Activated CD4-positive, alpha-beta memory T cell treated with anti-CD3 and anti-CD28 coated beads for 36 hours (primary cell): ENCODE measurements around the gene CSNK1G1. TPM values are rescaled to one million over a fixed set of nuclear protein-coding genes. Genes with fewer than 3 reads are reported as not detected.
"Not testable (repeated sequence)": the region's sequence is repeated elsewhere in the genome, so short reads cannot be mapped to it uniquely, and the experiment has no call there.

Experiments
- CTCF ChIA-PET: fragments of 350-600 bp; sonication (Branson Sonifier 250); formaldehyde crosslinking; loops from one replicate; lab custom pipeline; 2021; ENCODE audit warnings: antibody characterized with exemption, inconsistent platforms; lab: Charles Lee
- POLR2A ChIA-PET: fragments of 350-600 bp; sonication (Branson Sonifier 250); formaldehyde crosslinking; loops from one replicate; lab custom pipeline; 2021; ENCODE audit warnings: antibody characterized with exemption; lab: Charles Lee
- DNase-seq: peaks from one replicate; pipeline ENCODE4 v3.0.0-alpha.2; 2020
- H3K27ac Mint-ChIP-seq: one replicate; pipeline ENCODE4 v1.8.0; 2021; ENCODE audit warnings: mixed read lengths
- H3K27me3 Mint-ChIP-seq: one replicate; pipeline ENCODE4 v1.8.0; 2021; ENCODE audit warnings: mixed read lengths
- H3K36me3 Mint-ChIP-seq: one replicate; pipeline ENCODE4 v1.8.0; 2021; ENCODE audit warnings: mixed read lengths
- H3K4me1 Mint-ChIP-seq: one replicate; pipeline ENCODE4 v1.8.0; 2021; ENCODE audit warnings: low read depth, mixed read lengths
- H3K4me3 Mint-ChIP-seq: one replicate; pipeline ENCODE4 v1.8.0; 2021; ENCODE audit warnings: mild to moderate bottlenecking, mixed read lengths
- H3K9me3 Mint-ChIP-seq: one replicate; pipeline ENCODE4 v1.8.0; 2021; ENCODE audit warnings: mixed read lengths
- intact Hi-C: fragments of 100-400 bp; cut with micrococcal nuclease; formaldehyde crosslinking; loops from one replicate; pipeline ENCODE4 v1.15.1; 2023
- total RNA-seq, 2 experiments: library from RNA; stranded (reverse); gene quantifications; one replicate each; pipeline ENCODE4 v1.2.3, GENCODE V29; 2021

The CSNK1G1 gene
- total RNA-seq, 2 experiments from 2014 or later, result 17.5 to 20.9 TPM

GRCh38 chr15:64380130-64380870 is 24.3 kb upstream of the CSNK1G1 start:
- not testable (repeated sequence) for H3K27ac Mint-ChIP-seq, H3K9me3 Mint-ChIP-seq, DNase-seq, H3K27me3 Mint-ChIP-seq
- peaks cover 22% of the 10 kb centered on the region for H3K36me3 Mint-ChIP-seq
- CTCF ChIA-PET, result interaction anchor here (0.6 kb wide), 1 partner anchor 313 kb away, joined by 3 read pairs; no protein-coding TSS in a partner anchor
- peaks cover 11% of the 10 kb centered on the region for H3K4me1 Mint-ChIP-seq
- H3K4me3 Mint-ChIP-seq, result peak overlapping the region; percentile 98
- intact Hi-C loops, result loop anchor here (10.0 kb wide), 2 partner anchors 85 to 285 kb away; partner anchors contain the start of genes CIAO2A, SNX1 and ZNF609
- POLR2A ChIA-PET, result interaction anchor here (0.5 to 0.7 kb wide), 3 partner anchors 11 to 271 kb away, joined by 3 to 5 read pairs (median 3); no protein-coding TSS in a partner anchor

GRCh38 chr15:64379216-64379960 is 23.4 kb upstream of the CSNK1G1 start:
- no peaks in the 10 kb centered on the region for H3K9me3 Mint-ChIP-seq
- H3K36me3 Mint-ChIP-seq, result peaks cover 23% of the 10 kb centered on the region
- DNase-seq, result no peak
- peak overlapping the region; percentile 74 for H3K4me3 Mint-ChIP-seq
- intact Hi-C loops, result no loop called here
- ChIA-PET POLR2A (interaction anchor here (0.5 to 0.7 kb wide), 3 partner anchors 10 to 272 kb away, joined by 3 to 5 read pairs (median 3); no protein-coding TSS in a partner anchor), CTCF (no interaction called here)
- H3K4me1 Mint-ChIP-seq, result peaks cover 11% of the 10 kb centered on the region
- no peak overlapping the region for H3K27ac Mint-ChIP-seq
- H3K27me3 Mint-ChIP-seq, result no peaks in the 10 kb centered on the region

GRCh38 chr15:64373360-64373759 is 17.4 kb upstream of the CSNK1G1 start:
- H3K27me3 Mint-ChIP-seq, result no peaks in the 10 kb centered on the region
- H3K36me3 Mint-ChIP-seq, result peaks cover 19% of the 10 kb centered on the region
- no peak overlapping the region for H3K4me3 Mint-ChIP-seq
- ChIA-PET POLR2A (no interaction called here), CTCF (no interaction called here)
- DNase-seq, result no peak
- H3K4me1 Mint-ChIP-seq, result peaks cover 3% of the 10 kb centered on the region
- H3K27ac Mint-ChIP-seq, result no peak overlapping the region
- intact Hi-C loops, result no loop called here
- H3K9me3 Mint-ChIP-seq, result no peaks in the 10 kb centered on the region

GRCh38 chr15:64371383-64371782 is 15.4 kb upstream of the CSNK1G1 start:
- H3K9me3 Mint-ChIP-seq, DNase-seq, H3K27me3 Mint-ChIP-seq, intact Hi-C loops, H3K4me3 Mint-ChIP-seq, H3K27ac Mint-ChIP-seq, POLR2A ChIA-PET, H3K4me1 Mint-ChIP-seq, CTCF ChIA-PET: not testable (repeated sequence)
- peaks cover 17% of the 10 kb centered on the region for H3K36me3 Mint-ChIP-seq

GRCh38 chr15:64369078-64369607 is 13.2 kb upstream of the CSNK1G1 start:
- no peak overlapping the region for H3K4me3 Mint-ChIP-seq
- DNase-seq, result no peak
- ChIA-PET CTCF (interaction anchor here (0.5 to 0.6 kb wide), 2 partner anchors 59 to 440 kb away, joined by 3 to 4 read pairs; no protein-coding TSS in a partner anchor), POLR2A (interaction anchor here (0.6 to 0.7 kb wide), 2 partner anchors 11 to 377 kb away, joined by 3 to 5 read pairs; no protein-coding TSS in a partner anchor)
- H3K4me1 Mint-ChIP-seq, result peaks cover 3% of the 10 kb centered on the region
- intact Hi-C loops, result no loop called here
- H3K36me3 Mint-ChIP-seq, result peaks cover 11% of the 10 kb centered on the region
- no peaks in the 10 kb centered on the region for H3K27me3 Mint-ChIP-seq
- H3K9me3 Mint-ChIP-seq, result no peaks in the 10 kb centered on the region
- H3K27ac Mint-ChIP-seq, result no peak overlapping the region

GRCh38 chr15:64361259-64361658 is 5.3 kb upstream of the CSNK1G1 start:
- no peak overlapping the region for H3K4me3 Mint-ChIP-seq
- intact Hi-C loops, result no loop called here
- no peaks in the 10 kb centered on the region for H3K27me3 Mint-ChIP-seq
- ChIA-PET POLR2A (no interaction called here), CTCF (no interaction called here)
- DNase-seq, result no peak
- no peak overlapping the region for H3K27ac Mint-ChIP-seq
- H3K9me3 Mint-ChIP-seq, result no peaks in the 10 kb centered on the region
- H3K36me3 Mint-ChIP-seq, result no peaks in the 10 kb centered on the region
- H3K4me1 Mint-ChIP-seq, result peaks cover 5% of the 10 kb centered on the region

- DNase-seq, result no peak
- Mint-ChIP-seq H3K27me3 (no peaks in the 10 kb centered on the region), H3K27ac (peak overlapping the region; percentile 88), H3K4me3 (peak overlapping the region; percentile 90), H3K9me3 (no peaks in the 10 kb centered on the region), H3K4me1 (peaks cover 16% of the 10 kb centered on the region), H3K36me3 (peaks cover 3% of the 10 kb centered on the region)
- ChIA-PET CTCF (interaction anchor here (0.8 kb wide), 1 partner anchor 110 kb away, joined by 3 read pairs; no protein-coding TSS in a partner anchor), POLR2A (interaction anchor here (0.6 to 1.0 kb wide), 2 partner anchors 25 to 164 kb away, joined by 3 to 4 read pairs; no protein-coding TSS in a partner anchor)
- intact Hi-C loops, result loop anchor here (1.0 kb wide), 2 partner anchors 31 to 193 kb away; partner anchors contain the start of genes PPIB and TRIP4
Measured at GRCh38 chr15:64356710-64357040, 702 bp upstream of the CSNK1G1 start.

GRCh38 chr15:64355348-64355943 is 527 bp downstream of the CSNK1G1 start:
- CTCF ChIA-PET, result interaction anchor here (0.6 to 1.5 kb wide), 3 partner anchors 10 to 145 kb away, joined by 3 to 5 read pairs (median 3); partner anchors contain the start of gene TRIP4
- H3K36me3 Mint-ChIP-seq, result peaks cover 3% of the 10 kb centered on the region
- H3K4me1 Mint-ChIP-seq, result peaks cover 16% of the 10 kb centered on the region
- H3K27ac Mint-ChIP-seq, result peak overlapping the region; percentile 88
- peak; percentile 54 for DNase-seq
- intact Hi-C loops, result no loop called here
- no peaks in the 10 kb centered on the region for H3K27me3 Mint-ChIP-seq
- H3K9me3 Mint-ChIP-seq, result no peaks in the 10 kb centered on the region
- H3K4me3 Mint-ChIP-seq, result peak overlapping the region; percentile 90
- POLR2A ChIA-PET, result interaction anchor here (1.0 kb wide), 1 partner anchor 162 kb away, joined by 4 read pairs; no protein-coding TSS in a partner anchor

- no peak for DNase-seq
- H3K4me3 Mint-ChIP-seq, result peak overlapping the region; percentile 90
- H3K36me3 Mint-ChIP-seq, result peaks cover 3% of the 10 kb centered on the region
- H3K27ac Mint-ChIP-seq, result peak overlapping the region; percentile 88
- no peaks in the 10 kb centered on the region for H3K27me3 Mint-ChIP-seq
- CTCF ChIA-PET, result interaction anchor here (0.9 to 1.5 kb wide), 3 partner anchors 10 to 145 kb away, joined by 3 to 5 read pairs (median 3); no protein-coding TSS in a partner anchor
- POLR2A ChIA-PET, result no interaction called here
- peaks cover 16% of the 10 kb centered on the region for H3K4me1 Mint-ChIP-seq
- no peaks in the 10 kb centered on the region for H3K9me3 Mint-ChIP-seq
- intact Hi-C loops, result no loop called here
Measured at GRCh38 chr15:64354688-64355344, 1.2 kb downstream of the CSNK1G1 start.

- Mint-ChIP-seq H3K27me3 (no peaks in the 10 kb centered on the region), H3K9me3 (no peaks in the 10 kb centered on the region), H3K4me1 (peaks cover 11% of the 10 kb centered on the region), H3K27ac (no peak overlapping the region), H3K36me3 (peaks cover 15% of the 10 kb centered on the region), H3K4me3 (no peak overlapping the region)
- ChIA-PET POLR2A (no interaction called here), CTCF (interaction anchor here (0.5 to 0.6 kb wide), 2 partner anchors 188 to 956 kb away, joined by 3 read pairs; no protein-coding TSS in a partner anchor)
- no peak for DNase-seq
- intact Hi-C loops, result no loop called here
Measured at GRCh38 chr15:64351265-64351664, 4.7 kb downstream of the CSNK1G1 start.

GRCh38 chr15:64349375-64349774 is 6.6 kb downstream of the CSNK1G1 start:
- Mint-ChIP-seq H3K4me3 (no peak overlapping the region), H3K27ac (no peak overlapping the region), H3K9me3 (no peaks in the 10 kb centered on the region), H3K4me1 (peaks cover 2% of the 10 kb centered on the region), H3K36me3 (peaks cover 12% of the 10 kb centered on the region), H3K27me3 (no peaks in the 10 kb centered on the region)
- DNase-seq, result no peak
- ChIA-PET CTCF (no interaction called here), POLR2A (no interaction called here)
- intact Hi-C loops, result no loop called here
